ENCODE results near the gene OTULIN.

OTULIN gene

GRCh38 chr5:14672484-14673394, 8.2 kb downstream of the OTULIN start:
- H3K4me3 ChIP-seq (ENCODE audit: low read depth, low read length), result peak overlapping the region; percentile 0; the same call in 1 of the 2 replicates
- DNase-seq (ENCODE audit: low read depth), result no peak
- TF ChIP-seq, protein P1, sequence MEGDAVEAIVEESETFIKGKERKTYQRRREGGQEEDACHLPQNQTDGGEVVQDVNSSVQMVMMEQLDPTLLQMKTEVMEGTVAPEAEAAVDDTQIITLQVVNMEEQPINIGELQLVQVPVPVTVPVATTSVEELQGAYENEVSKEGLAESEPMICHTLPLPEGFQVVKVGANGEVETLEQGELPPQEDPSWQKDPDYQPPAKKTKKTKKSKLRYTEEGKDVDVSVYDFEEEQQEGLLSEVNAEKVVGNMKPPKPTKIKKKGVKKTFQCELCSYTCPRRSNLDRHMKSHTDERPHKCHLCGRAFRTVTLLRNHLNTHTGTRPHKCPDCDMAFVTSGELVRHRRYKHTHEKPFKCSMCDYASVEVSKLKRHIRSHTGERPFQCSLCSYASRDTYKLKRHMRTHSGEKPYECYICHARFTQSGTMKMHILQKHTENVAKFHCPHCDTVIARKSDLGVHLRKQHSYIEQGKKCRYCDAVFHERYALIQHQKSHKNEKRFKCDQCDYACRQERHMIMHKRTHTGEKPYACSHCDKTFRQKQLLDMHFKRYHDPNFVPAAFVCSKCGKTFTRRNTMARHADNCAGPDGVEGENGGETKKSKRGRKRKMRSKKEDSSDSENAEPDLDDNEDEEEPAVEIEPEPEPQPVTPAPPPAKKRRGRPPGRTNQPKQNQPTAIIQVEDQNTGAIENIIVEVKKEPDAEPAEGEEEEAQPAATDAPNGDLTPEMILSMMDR (IDR thresholded peaks at IDR 0.05; ENCODE audit: low read depth, low read length, missing control alignments), result no peak

GRCh38 chr5:14673443-14673842, 8.9 kb downstream of the OTULIN start:
- no peak for DNase-seq (ENCODE audit: low read depth)
- H3K4me3 ChIP-seq (ENCODE audit: low read depth, low read length), result no peak overlapping the region
- TF ChIP-seq, protein P1 (IDR thresholded peaks at IDR 0.05; ENCODE audit: low read depth, low read length, missing control alignments), result no peak

GRCh38 chr5:14674983-14675854, 10.7 kb downstream of the OTULIN start:
- H3K4me3 ChIP-seq (ENCODE audit: low read depth, low read length), result peak overlapping the region; percentile 34; the same call in 1 of the 2 replicates

GRCh38 chr5:14675865-14676300, 11.4 kb downstream of the OTULIN start:
- H3K4me3 ChIP-seq (ENCODE audit: low read depth, low read length), result peak overlapping the region; percentile 34; the same call in 1 of the 2 replicates
- TF ChIP-seq, protein P1 (IDR thresholded peaks at IDR 0.05; ENCODE audit: low read depth, low read length, missing control alignments), result no peak
- no peak for DNase-seq (ENCODE audit: low read depth)

More at GRCh38 chr5:14674983-14675854, 10.7 kb downstream of the OTULIN start:
- DNase-seq (ENCODE audit: low read depth), result no peak
- TF ChIP-seq, protein P1 (IDR thresholded peaks at IDR 0.05; ENCODE audit: low read depth, low read length, missing control alignments), result no peak

GRCh38 chr5:14676320-14676719, 11.8 kb downstream of the OTULIN start:
- TF ChIP-seq, protein P1 (IDR thresholded peaks at IDR 0.05; ENCODE audit: low read depth, low read length, missing control alignments), result no peak
- no peak for DNase-seq (ENCODE audit: low read depth)
- peak overlapping the region; percentile 34; the same call in 1 of the 2 replicates for H3K4me3 ChIP-seq (ENCODE audit: low read depth, low read length)

- H3K4me3 ChIP-seq (ENCODE audit: low read depth, low read length), result no peak overlapping the region
- DNase-seq (ENCODE audit: low read depth), result no peak
Measured at GRCh38 chr5:14678773-14679334, 14.3 kb downstream of the OTULIN start.

More at GRCh38 chr5:14678773-14679334, 14.3 kb downstream of the OTULIN start:
- TF ChIP-seq, protein P1 (IDR thresholded peaks at IDR 0.05; ENCODE audit: low read depth, low read length, missing control alignments), result no peak

Measured in GM12864 (cell line).